HG02981 (cell line): ENCODE data around the gene PER2.
"Not testable (repeated sequence)": the region's sequence is repeated elsewhere in the genome, so short reads cannot be mapped to it uniquely, and the experiment has no call there.

Experiments
- ATAC-seq: cut with Tn5 transposase; IDR thresholded peaks from one replicate; pipeline ENCODE4 v1.9.1; 2021; ENCODE audit warnings: mild to moderate bottlenecking, moderate library complexity; ENCODE audit not compliant: unreplicated experiment

Gene PER2

GRCh38 chr2:238313289-238313990 is 25.0 kb upstream of the PER2 start:
- no peak for ATAC-seq

GRCh38 chr2:238310721-238311120 is 22.3 kb upstream of the PER2 start:
- ATAC-seq = not testable (repeated sequence)

GRCh38 chr2:238308177-238308576 is 19.8 kb upstream of the PER2 start:
- ATAC-seq = no peak

- no peak for ATAC-seq
These were observed 18.2 kb upstream of the PER2 start for GRCh38 chr2:238306672-238306998.

- no peak for ATAC-seq
These were observed 17.7 kb upstream of the PER2 start for GRCh38 chr2:238305965-238306671.

- no peak for ATAC-seq
These were observed 16.9 kb upstream of the PER2 start for GRCh38 chr2:238305092-238305862.

GRCh38 chr2:238304116-238304515 is 15.7 kb upstream of the PER2 start:
- ATAC-seq = no peak

GRCh38 chr2:238302751-238303150 is 14.3 kb upstream of the PER2 start:
- no peak for ATAC-seq

- no peak for ATAC-seq
These were observed 13.7 kb upstream of the PER2 start for GRCh38 chr2:238302087-238302486.

- ATAC-seq = no peak
These were observed 11.4 kb upstream of the PER2 start for GRCh38 chr2:238299803-238300202.

- no peak for ATAC-seq
These were observed 8.4 kb upstream of the PER2 start for GRCh38 chr2:238296638-238297457.

GRCh38 chr2:238295144-238296112 is 7.0 kb upstream of the PER2 start:
- no peak for ATAC-seq

GRCh38 chr2:238294393-238295143 is 6.2 kb upstream of the PER2 start:
- no peak for ATAC-seq

GRCh38 chr2:238294046-238294392 is 5.6 kb upstream of the PER2 start:
- ATAC-seq = no peak

- ATAC-seq = no peak
These were observed 3.3 kb upstream of the PER2 start for GRCh38 chr2:238291550-238292281.

GRCh38 chr2:238290715-238291549 is 2.5 kb upstream of the PER2 start:
- ATAC-seq = no peak

GRCh38 chr2:238290091-238290509 is 1.7 kb upstream of the PER2 start:
- no peak for ATAC-seq

- ATAC-seq = no peak
These were observed 1.2 kb upstream of the PER2 start for GRCh38 chr2:238289574-238289973.
